Pancreas (tissue), 10 donors: ENCODE measurements around the gene USP34. TPM values are rescaled to one million over a fixed set of nuclear protein-coding genes. Genes with fewer than 3 reads are reported as not detected.
A peak's percentile ranks its signal among the peaks of the same experiment; 100 is the strongest.

Experiments
- ATAC-seq, 4 donors: fragments of 200-7000 bp; cut with Tn5 transposase; one replicate each; pipeline versions ENCODE4 v1.8.0 to v1.9.1; 2020; ENCODE audit warnings: mild to moderate bottlenecking in 4 of 4, moderate library complexity in 4 of 4
- DNase-seq, 6 donors: peaks; one replicate each; pipeline ENCODE4 v3.0.0-alpha.2; 2020
- FAIRE-seq: peaks from 2 replicates; lab custom pipeline; 2012; peaks lifted over from hg19 to GRCh38; lab: Jason Lieb, UNC
- H3K27ac ChIP-seq, 4 donors: fragments of 200-600 bp; sonication (generic); 1 replicate in 3 of 4; 2 replicates in 1 of 4; pipeline versions ENCODE4 v1.5.0 to v1.8.0; 2020
- H3K27me3 ChIP-seq, 4 donors: fragments of 200-600 bp; one replicate each; pipeline ENCODE4 v1.8.0; 2021
- H3K36me3 ChIP-seq, 3 donors: fragments of 200-600 bp; sonication (generic) in 1 of 3; one replicate each; pipeline versions ENCODE4 v1.5.0 to v1.8.0; 2020 to 2021
- H3K4me1 ChIP-seq, 3 donors: fragments of 200-600 bp; one replicate each; pipeline ENCODE4 v1.8.0; 2021
- H3K4me3 ChIP-seq, 4 donors: fragments of 200-600 bp; sonication (generic) in 2 of 4; one replicate each; pipeline versions ENCODE4 v1.5.0 to v1.8.0; 2020 to 2021
- H3K9me3 ChIP-seq, 4 donors: fragments of 200-600 bp; one replicate each; pipeline ENCODE4 v1.8.0; 2021
- WGBS, 2 donors: extraction: QIAGEN DNeasy Blood & Tissue Kit; methylation state at CpG; one replicate each; pipeline ENCODE4 v1.1.7; 2013; 5-methylcytosine and 5-hydroxymethylcytosine counted together
- intact Hi-C, 3 donors: fragments of 100-400 bp; cut with DNase I; formaldehyde crosslinking; loops; one replicate each; pipeline versions ENCODE4 v1.11.1 to v1.14.2; 2022
- polyA plus RNA-seq, 2 donors: library from polyadenylated mRNA; stranded (reverse); fragments of 200-250 nt; gene quantifications; one replicate each; pipeline ENCODE4 v1.2.3, GENCODE V29; 2013
- total RNA-seq, 6 donors: library from RNA; stranded (reverse); fragmentation: NEBNext Ultra II Directional in 4 of 6; extraction: Animal tissue kit (Norgen Biotek cat#: 25700) in 4 of 6; gene quantifications; one replicate each; pipeline versions ENCODE4 v1.2.1 to v1.2.4, GENCODE V29; 2021 to 2023
- TF ChIP-seq, protein P1 (sequence below), 4 donors: fragments of 200-600 bp; sonication (generic) in 3 of 4; IDR thresholded peaks; one replicate each; pipeline versions ENCODE4 v1.5.0 to v1.8.0; 2021; ENCODE audit warnings: antibody characterized with exemption in 4 of 4
- donor health status: healthy with polysubstance abuse.
- donor health status: DM: no; HTN: no; CAD: no; lungs with moderate emphysema.
- donor health status: DM: no; HTN: no; CAD: no.
- donor health status: control.
- donor health status: control.
- donor health status: Bipolar disorder and iron deficiency.
- donor health status: DM: yes; HTN: yes; CAD: no.
- donor health status: DM: no; HTN: no; CAD: no.
- donor health status: DM: no; HTN: no; CAD: no.
- donor health status: DM: yes; HTN: yes; CAD: no.

Gene USP34
- total and polyA plus RNA-seq, 8 donors = 30.0 to 58.9 (median 45.1) TPM

- no peak for DNase-seq
These were observed 250.1 kb downstream of the USP34 start for GRCh38 chr2:61220768-61221167.

DNA sequence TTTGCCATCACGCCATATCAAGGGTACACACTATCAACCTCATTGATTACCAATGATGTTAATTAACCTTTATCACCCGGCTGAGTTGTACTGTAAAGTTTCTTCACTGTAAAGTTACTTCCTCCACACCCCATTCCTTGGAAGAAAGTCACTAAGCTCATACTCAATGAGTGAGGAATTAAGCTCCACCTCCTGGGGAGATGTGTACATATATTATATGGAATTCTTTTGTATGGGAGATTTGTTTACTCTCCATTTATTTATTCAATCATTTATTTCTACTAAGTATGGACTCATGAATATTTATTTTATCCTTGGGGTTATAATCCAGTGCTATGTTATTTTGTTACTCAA, 252.1 kb downstream of the USP34 start:
- H3K36me3 ChIP-seq = peaks cover 0 to 41% (median 5%) of the 10 kb centered on the region in 3 donors
- no peak overlapping the region for H3K4me3 ChIP-seq
- DNase-seq (no peak), ATAC-seq (peak in 2 of 4 donors; percentile 43 to 58), FAIRE-seq (no peak)
- TF ChIP-seq, protein P1, sequence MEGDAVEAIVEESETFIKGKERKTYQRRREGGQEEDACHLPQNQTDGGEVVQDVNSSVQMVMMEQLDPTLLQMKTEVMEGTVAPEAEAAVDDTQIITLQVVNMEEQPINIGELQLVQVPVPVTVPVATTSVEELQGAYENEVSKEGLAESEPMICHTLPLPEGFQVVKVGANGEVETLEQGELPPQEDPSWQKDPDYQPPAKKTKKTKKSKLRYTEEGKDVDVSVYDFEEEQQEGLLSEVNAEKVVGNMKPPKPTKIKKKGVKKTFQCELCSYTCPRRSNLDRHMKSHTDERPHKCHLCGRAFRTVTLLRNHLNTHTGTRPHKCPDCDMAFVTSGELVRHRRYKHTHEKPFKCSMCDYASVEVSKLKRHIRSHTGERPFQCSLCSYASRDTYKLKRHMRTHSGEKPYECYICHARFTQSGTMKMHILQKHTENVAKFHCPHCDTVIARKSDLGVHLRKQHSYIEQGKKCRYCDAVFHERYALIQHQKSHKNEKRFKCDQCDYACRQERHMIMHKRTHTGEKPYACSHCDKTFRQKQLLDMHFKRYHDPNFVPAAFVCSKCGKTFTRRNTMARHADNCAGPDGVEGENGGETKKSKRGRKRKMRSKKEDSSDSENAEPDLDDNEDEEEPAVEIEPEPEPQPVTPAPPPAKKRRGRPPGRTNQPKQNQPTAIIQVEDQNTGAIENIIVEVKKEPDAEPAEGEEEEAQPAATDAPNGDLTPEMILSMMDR (IDR thresholded peaks at IDR 0.05) = no peak
- no peaks in the 10 kb centered on the region for H3K4me1 ChIP-seq
- no peaks in the 10 kb centered on the region for H3K9me3 ChIP-seq
- H3K27ac ChIP-seq = no peak overlapping the region
- 77 to 85% methylated on average over 2 of the region's 2 CpGs for WGBS, 2 donors
- H3K27me3 ChIP-seq = no peaks in the 10 kb centered on the region
- intact Hi-C loops = no loop called here

More at GRCh38 chr2:61220768-61221167, 250.1 kb downstream of the USP34 start:
- TF ChIP-seq, protein P1 (IDR thresholded peaks at IDR 0.05) = no peak
- peaks cover 0 to 27% (median 0%) of the 10 kb centered on the region in 3 donors for H3K36me3 ChIP-seq
- no peak overlapping the region for H3K4me3 ChIP-seq
- no peak for FAIRE-seq
- no peak for ATAC-seq
- no peaks in the 10 kb centered on the region for H3K9me3 ChIP-seq
- 78 to 81% methylated on average over 2 of the region's 2 CpGs for WGBS, 2 donors
- H3K4me1 ChIP-seq = no peaks in the 10 kb centered on the region
- no peak overlapping the region for H3K27ac ChIP-seq
- intact Hi-C loops = no loop called here
- no peaks in the 10 kb centered on the region for H3K27me3 ChIP-seq

DNA sequence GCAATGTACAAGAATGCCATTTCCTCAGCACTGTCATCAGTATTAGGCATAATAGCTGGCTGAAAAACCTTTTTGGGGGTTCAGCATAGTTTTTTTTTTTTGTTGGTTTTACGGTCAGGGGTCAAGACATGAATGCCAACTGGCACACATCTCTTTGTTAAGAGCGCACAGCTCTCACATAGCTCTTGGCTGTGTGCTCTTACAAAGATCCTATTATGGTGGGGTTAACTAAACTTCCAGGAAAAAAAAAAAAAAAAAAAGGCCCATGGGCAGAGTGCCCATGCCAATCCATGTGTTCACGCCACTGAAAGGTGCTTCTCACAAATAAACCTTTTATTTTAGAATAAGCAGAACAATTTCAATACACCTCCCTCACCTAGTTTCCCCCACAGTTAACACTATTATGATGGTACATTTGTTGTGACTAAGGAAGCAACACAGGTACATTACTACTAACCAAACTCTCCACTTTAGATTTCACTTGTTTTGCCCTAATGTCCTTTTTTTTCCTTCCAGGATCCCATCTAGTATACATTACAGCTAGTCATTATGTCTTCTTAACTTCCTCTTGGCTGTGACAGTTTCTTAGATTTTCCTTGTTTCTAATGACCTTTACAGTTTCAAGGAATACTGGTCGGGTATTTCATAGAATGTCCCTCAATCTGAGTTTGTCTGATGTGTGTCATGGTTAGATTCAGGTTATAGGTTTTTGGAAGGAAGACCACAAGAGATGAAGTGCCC, 252.6 kb downstream of the USP34 start:
- no peaks in the 10 kb centered on the region for H3K4me1 ChIP-seq
- WGBS, 2 donors = 75 to 81% methylated on average over 4 of the region's 4 CpGs
- H3K4me3 ChIP-seq = no peak overlapping the region
- TF ChIP-seq, protein P1 (IDR thresholded peaks at IDR 0.05) = no peak
- H3K9me3 ChIP-seq = no peaks in the 10 kb centered on the region
- DNase-seq (no peak), FAIRE-seq (no peak), ATAC-seq (peak in 1 of 4 donors; percentile 15)
- no peaks in the 10 kb centered on the region for H3K27me3 ChIP-seq
- H3K36me3 ChIP-seq = peaks cover 0 to 42% (median 5%) of the 10 kb centered on the region in 3 donors
- intact Hi-C loops = no loop called here
- no peak overlapping the region for H3K27ac ChIP-seq

GRCh38 chr2:61214171-61214570, 256.7 kb downstream of the USP34 start:
- Histone ChIP-seq H3K36me3 (peaks cover 0 to 31% (median 5%) of the 10 kb centered on the region in 3 donors), H3K4me3 (no peak overlapping the region), H3K9me3 (no peaks in the 10 kb centered on the region), H3K4me1 (peaks cover 0 to 5% (median 0%) of the 10 kb centered on the region in 3 donors), H3K27me3 (no peaks in the 10 kb centered on the region), H3K27ac (no peak overlapping the region)
- intact Hi-C loops = no loop called here
- no peak for ATAC-seq
- TF ChIP-seq, protein P1 (IDR thresholded peaks at IDR 0.05) = no peak
- FAIRE-seq = no peak
- WGBS, 2 donors = 92 to 93% methylated on average over 4 of the region's 4 CpGs
- no peak for DNase-seq
